SK-N-SH (cell line): ENCODE data around the gene MFSD2B. TPM values are rescaled to one million over a fixed set of nuclear protein-coding genes. Genes with fewer than 3 reads are reported as not detected.

ENCODE experiments used
- CTCF ChIA-PET: fragments of 300-600, 350-600 bp; formaldehyde crosslinking; extraction: SDS; loops from one replicate; lab custom pipeline; 2021; lab: Yijun Ruan, JAX
- POLR2A ChIA-PET: fragments of 350-600 bp; sonication (Branson Sonifier 250); formaldehyde crosslinking; extraction: SDS; loops from one replicate; lab custom pipeline; 2020; ENCODE audit warnings: antibody characterized with exemption, inconsistent platforms; lab: Yijun Ruan, JAX
- DNase-seq: peaks from one replicate; pipeline ENCODE4 v3.0.0; 2012
- H2AFZ ChIP-seq: fragments of 200-600 bp; sonication (generic); 2 replicates; pipeline ENCODE4 v1.8.1; 2016; ENCODE audit warnings: antibody characterized with exemption, mild to moderate bottlenecking, low read depth
- H3F3A ChIP-seq: fragments of 200-600 bp; sonication (generic); replicated peaks from 2 replicates; pipeline ENCODE3; 2016; ENCODE audit warnings: antibody characterized with exemption, mild to moderate bottlenecking; ENCODE audit not compliant: insufficient read depth
- H3K27ac ChIP-seq, 2 experiments: fragments of 200-500 bp in 1 of 2; fragments of 200-600 bp in 1 of 2; sonication (Bioruptor generic) in 1 of 2; sonication (generic), shearing (Covaris generic) in 1 of 2; 2 replicates each; pipeline versions ENCODE4 v1.5.1 to v1.6.1; 2014 to 2016; ENCODE audit warnings: low read depth in 2 of 2, inconsistent platforms in 1 of 2, low read length in 1 of 2, mild to moderate bottlenecking in 1 of 2, mixed read lengths in 1 of 2
- H3K27me3 ChIP-seq: fragments of 200-600 bp; sonication (generic), shearing (Covaris generic); 2 replicates; pipeline ENCODE4 v1.6.1; 2016; ENCODE audit warnings: mixed run types; ENCODE audit not compliant: insufficient read depth
- H3K36me3 ChIP-seq, 2 experiments: fragments of 200-500 bp in 1 of 2; fragments of 200-600 bp in 1 of 2; sonication (Bioruptor generic) in 1 of 2; sonication (generic) in 1 of 2; replicated peaks in 1 of 2; 2 replicates each; pipeline versions ENCODE3 to v1.5.1; 2014 to 2016; ENCODE audit warnings: low read length in 1 of 2, mild to moderate bottlenecking in 1 of 2; ENCODE audit not compliant: insufficient read depth in 2 of 2, control insufficient read depth in 1 of 2
- H3K4me1 ChIP-seq, 2 experiments: fragments of 200-500 bp in 1 of 2; fragments of 200-600 bp in 1 of 2; sonication (Bioruptor generic) in 1 of 2; sonication (generic), shearing (Covaris generic) in 1 of 2; 2 replicates each; pipeline versions ENCODE4 v1.5.1 to v1.6.1; 2014 to 2016; ENCODE audit warnings: low read depth in 1 of 2, low read length in 1 of 2, mixed run types in 1 of 2; ENCODE audit not compliant: insufficient read depth in 2 of 2, control insufficient read depth in 1 of 2
- H3K4me2 ChIP-seq: fragments of 200-600 bp; sonication (generic), shearing (Covaris generic); 2 replicates; pipeline ENCODE4 v1.6.1; 2017; ENCODE audit warnings: mixed run types
- H3K4me3 ChIP-seq, 2 experiments: fragments of 200-500 bp in 1 of 2; fragments of 200-600 bp in 1 of 2; sonication (Bioruptor generic) in 1 of 2; sonication (generic), shearing (Covaris generic) in 1 of 2; 2 replicates each; pipeline versions ENCODE4 v1.5.1 to v1.8.1; 2014 to 2016; ENCODE audit warnings: low read depth in 2 of 2, inconsistent platforms in 1 of 2, low read length in 1 of 2, mild to moderate bottlenecking in 1 of 2, mixed read lengths in 1 of 2, moderate library complexity in 1 of 2
- H3K79me2 ChIP-seq: fragments of 200-600 bp; sonication (generic); 2 replicates; pipeline ENCODE4 v1.8.1; 2017; ENCODE audit warnings: mild to moderate bottlenecking; ENCODE audit not compliant: insufficient read depth
- H3K9ac ChIP-seq: fragments of 200-600 bp; sonication (generic); 2 replicates; pipeline ENCODE4 v1.6.1; 2017; ENCODE audit warnings: mixed run types
- H3K9me2 ChIP-seq: fragments of 200-600 bp; sonication (generic); 2 replicates; pipeline ENCODE4 v1.6.1; 2017; ENCODE audit warnings: mixed run types
- H3K9me3 ChIP-seq: fragments of 200-600 bp; sonication (generic); 2 replicates; pipeline ENCODE4 v1.6.1; 2017; ENCODE audit warnings: mixed run types, mild to moderate bottlenecking, moderate library complexity
- H4K20me1 ChIP-seq: fragments of 200-600 bp; sonication (generic); 2 replicates; pipeline ENCODE4 v1.6.1; 2017; ENCODE audit warnings: mild to moderate bottlenecking, mixed run types; ENCODE audit not compliant: insufficient read depth
- ELF1 ChIP-seq: IDR thresholded peaks from 2 replicates; pipeline ENCODE4 v1.4.0; 2012
- EZH2phosphoT487 ChIP-seq: fragments of 200-600 bp; sonication (generic); IDR thresholded peaks from 2 replicates; pipeline ENCODE4 v1.6.1; 2017; ENCODE audit warnings: low read depth, mixed run types, mild to moderate bottlenecking, antibody characterized with exemption, moderate library complexity, borderline replicate concordance
- FOSL2 ChIP-seq: IDR thresholded peaks from 2 replicates; pipeline ENCODE4 v1.4.0; 2012; ENCODE audit warnings: low read depth, mild to moderate bottlenecking, moderate library complexity, borderline replicate concordance
- FOXM1 ChIP-seq: IDR thresholded peaks from 2 replicates; pipeline ENCODE4 v1.4.0; 2012; ENCODE audit warnings: low read depth, mild to moderate bottlenecking
- GABPA ChIP-seq: IDR thresholded peaks from 2 replicates; pipeline ENCODE4 v1.4.0; 2012; ENCODE audit warnings: low read depth, mild to moderate bottlenecking
- GATA2 ChIP-seq: sonication (generic); formaldehyde crosslinking; IDR thresholded peaks from 2 replicates; pipeline ENCODE4 v1.5.0; 2020; ENCODE audit warnings: mild to moderate bottlenecking, missing genetic modification reagents
- JUND ChIP-seq: IDR thresholded peaks from 2 replicates; pipeline ENCODE4 v1.4.0; 2012
- MXI1 ChIP-seq: IDR thresholded peaks from 2 replicates; pipeline ENCODE4 v1.6.1; 2012; ENCODE audit warnings: mild to moderate bottlenecking, low read depth, low read length, improper control_type of control experiment
- NFIC ChIP-seq: IDR thresholded peaks from 2 replicates; pipeline ENCODE4 v1.4.0; 2012; ENCODE audit warnings: borderline replicate concordance
- NRF1 ChIP-seq: IDR thresholded peaks from 2 replicates; pipeline ENCODE4 v1.6.1; 2012; ENCODE audit warnings: low read depth, mild to moderate bottlenecking, low read length
- RAD21 ChIP-seq: IDR thresholded peaks from 2 replicates; pipeline ENCODE4 v1.6.1; 2012; ENCODE audit warnings: mild to moderate bottlenecking, low read length
- RFX5 ChIP-seq: IDR thresholded peaks from 2 replicates; pipeline ENCODE4 v1.6.1; 2012; ENCODE audit warnings: mild to moderate bottlenecking, improper control_type of control experiment, low read length
- RXRA ChIP-seq: IDR thresholded peaks from 2 replicates; pipeline ENCODE4 v1.4.0; 2012; ENCODE audit warnings: low read depth, mild to moderate bottlenecking, borderline replicate concordance
- TCF12 ChIP-seq: IDR thresholded peaks from 2 replicates; pipeline ENCODE4 v1.4.0; 2012
- WGBS: methylation state at CpG from one replicate; pipeline ENCODE4 v1.1.6; 2017; ENCODE audit warnings: low lambda C conversion rate; 5-methylcytosine and 5-hydroxymethylcytosine counted together
- polyA plus RNA-seq, 3 experiments: library from polyadenylated mRNA; depleted of rRNA; stranded (reverse); fragments of >200 nt; gene quantifications; 2 replicates each; pipeline ENCODE4 v1.2.3, GENCODE V29; 2012
- TF ChIP-seq, protein P1 (sequence below): fragments of 150-350 bp; IDR thresholded peaks from 2 replicates; pipeline ENCODE4 v1.6.1; 2017; ENCODE audit warnings: antibody characterized with exemption, low read length, low read depth, borderline replicate concordance
- TF ChIP-seq, protein P2 (sequence below): fragments of 200-600 bp; sonication (generic); IDR thresholded peaks from 2 replicates; pipeline ENCODE4 v1.6.1; 2017; ENCODE audit warnings: antibody characterized with exemption, mild to moderate bottlenecking, moderate library complexity
- TF ChIP-seq, protein P3 (sequence below): IDR thresholded peaks from 2 replicates; pipeline ENCODE4 v1.4.0; 2012; ENCODE audit warnings: low read depth
- TF ChIP-seq, protein P4 (sequence below): IDR thresholded peaks from 2 replicates; pipeline ENCODE4 v1.6.1; 2012; ENCODE audit warnings: mild to moderate bottlenecking, low read depth, low read length, moderate library complexity
- TF ChIP-seq, protein P5 (sequence below): IDR thresholded peaks from 2 replicates; pipeline ENCODE4 v1.4.0; 2012; ENCODE audit warnings: low read depth, borderline replicate concordance

Gene MFSD2B
- polyA plus RNA-seq, 1 of the 3 experiments (the other 2 are of a cell fraction), result not detected

DNA sequence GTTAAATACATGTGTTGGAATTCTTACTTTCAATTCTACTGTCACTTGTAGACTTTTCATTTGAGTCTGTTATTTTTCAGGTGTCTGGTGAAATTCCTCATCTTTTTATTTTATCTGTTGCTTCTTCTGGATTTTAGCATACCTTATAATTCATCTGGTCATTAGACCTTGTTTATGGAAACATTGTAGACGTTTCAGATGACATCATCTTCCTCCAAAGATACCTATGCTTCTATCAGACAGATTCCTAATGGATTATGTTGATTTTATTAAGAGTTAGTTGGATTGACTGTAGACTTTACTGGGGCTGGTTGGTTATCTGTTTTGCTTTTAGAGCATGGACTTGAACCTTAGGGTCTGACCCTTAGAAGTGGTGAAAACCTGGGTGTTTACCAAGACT, 15.3 kb upstream of the MFSD2B start:
- no peaks in the 10 kb centered on the region for H3K9me3 ChIP-seq
- no peaks in the 10 kb centered on the region for H3K9me2 ChIP-seq
- no peak overlapping the region for H3K27ac ChIP-seq
- peaks cover 3 to 22% of the 10 kb centered on the region in 2 experiments for H3K36me3 ChIP-seq
- no peak overlapping the region for H3K4me2 ChIP-seq
- H3K79me2 ChIP-seq, result no peaks in the 10 kb centered on the region
- H3K4me3 ChIP-seq, result no peak overlapping the region
- H3K27me3 ChIP-seq, result no peaks in the 10 kb centered on the region
- DNase-seq, result no peak
- ChIA-PET POLR2A (no interaction called here), CTCF (interaction anchor here (1.2 kb wide), 1 partner anchor 90 kb away, joined by 3 read pairs; the partner anchor contains the start of gene TP53I3)
- H2AFZ ChIP-seq, result no peak overlapping the region
- no peak for TF ChIP-seq NRF1
- TF ChIP-seq ELF1, result no peak
- no peak for TF ChIP-seq MXI1
- TF ChIP-seq NFIC, result no peak
- TF ChIP-seq FOSL2, result no peak
- no peak for TF ChIP-seq TCF12
- no peak for TF ChIP-seq RXRA
- TF ChIP-seq EZH2phosphoT487, result no peak
- TF ChIP-seq JUND, result no peak
- TF ChIP-seq, protein P1, sequence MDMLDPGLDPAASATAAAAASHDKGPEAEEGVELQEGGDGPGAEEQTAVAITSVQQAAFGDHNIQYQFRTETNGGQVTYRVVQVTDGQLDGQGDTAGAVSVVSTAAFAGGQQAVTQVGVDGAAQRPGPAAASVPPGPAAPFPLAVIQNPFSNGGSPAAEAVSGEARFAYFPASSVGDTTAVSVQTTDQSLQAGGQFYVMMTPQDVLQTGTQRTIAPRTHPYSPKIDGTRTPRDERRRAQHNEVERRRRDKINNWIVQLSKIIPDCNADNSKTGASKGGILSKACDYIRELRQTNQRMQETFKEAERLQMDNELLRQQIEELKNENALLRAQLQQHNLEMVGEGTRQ, result no peak
- no peak for TF ChIP-seq RAD21
- TF ChIP-seq, protein P2, sequence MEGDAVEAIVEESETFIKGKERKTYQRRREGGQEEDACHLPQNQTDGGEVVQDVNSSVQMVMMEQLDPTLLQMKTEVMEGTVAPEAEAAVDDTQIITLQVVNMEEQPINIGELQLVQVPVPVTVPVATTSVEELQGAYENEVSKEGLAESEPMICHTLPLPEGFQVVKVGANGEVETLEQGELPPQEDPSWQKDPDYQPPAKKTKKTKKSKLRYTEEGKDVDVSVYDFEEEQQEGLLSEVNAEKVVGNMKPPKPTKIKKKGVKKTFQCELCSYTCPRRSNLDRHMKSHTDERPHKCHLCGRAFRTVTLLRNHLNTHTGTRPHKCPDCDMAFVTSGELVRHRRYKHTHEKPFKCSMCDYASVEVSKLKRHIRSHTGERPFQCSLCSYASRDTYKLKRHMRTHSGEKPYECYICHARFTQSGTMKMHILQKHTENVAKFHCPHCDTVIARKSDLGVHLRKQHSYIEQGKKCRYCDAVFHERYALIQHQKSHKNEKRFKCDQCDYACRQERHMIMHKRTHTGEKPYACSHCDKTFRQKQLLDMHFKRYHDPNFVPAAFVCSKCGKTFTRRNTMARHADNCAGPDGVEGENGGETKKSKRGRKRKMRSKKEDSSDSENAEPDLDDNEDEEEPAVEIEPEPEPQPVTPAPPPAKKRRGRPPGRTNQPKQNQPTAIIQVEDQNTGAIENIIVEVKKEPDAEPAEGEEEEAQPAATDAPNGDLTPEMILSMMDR, result no peak
- TF ChIP-seq RFX5, result no peak
- no peak for TF ChIP-seq GATA2 (CRISPR knock-in tag)
- TF ChIP-seq, protein P3, sequence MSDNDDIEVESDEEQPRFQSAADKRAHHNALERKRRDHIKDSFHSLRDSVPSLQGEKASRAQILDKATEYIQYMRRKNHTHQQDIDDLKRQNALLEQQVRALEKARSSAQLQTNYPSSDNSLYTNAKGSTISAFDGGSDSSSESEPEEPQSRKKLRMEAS, result no peak
- TF ChIP-seq, protein P4, sequence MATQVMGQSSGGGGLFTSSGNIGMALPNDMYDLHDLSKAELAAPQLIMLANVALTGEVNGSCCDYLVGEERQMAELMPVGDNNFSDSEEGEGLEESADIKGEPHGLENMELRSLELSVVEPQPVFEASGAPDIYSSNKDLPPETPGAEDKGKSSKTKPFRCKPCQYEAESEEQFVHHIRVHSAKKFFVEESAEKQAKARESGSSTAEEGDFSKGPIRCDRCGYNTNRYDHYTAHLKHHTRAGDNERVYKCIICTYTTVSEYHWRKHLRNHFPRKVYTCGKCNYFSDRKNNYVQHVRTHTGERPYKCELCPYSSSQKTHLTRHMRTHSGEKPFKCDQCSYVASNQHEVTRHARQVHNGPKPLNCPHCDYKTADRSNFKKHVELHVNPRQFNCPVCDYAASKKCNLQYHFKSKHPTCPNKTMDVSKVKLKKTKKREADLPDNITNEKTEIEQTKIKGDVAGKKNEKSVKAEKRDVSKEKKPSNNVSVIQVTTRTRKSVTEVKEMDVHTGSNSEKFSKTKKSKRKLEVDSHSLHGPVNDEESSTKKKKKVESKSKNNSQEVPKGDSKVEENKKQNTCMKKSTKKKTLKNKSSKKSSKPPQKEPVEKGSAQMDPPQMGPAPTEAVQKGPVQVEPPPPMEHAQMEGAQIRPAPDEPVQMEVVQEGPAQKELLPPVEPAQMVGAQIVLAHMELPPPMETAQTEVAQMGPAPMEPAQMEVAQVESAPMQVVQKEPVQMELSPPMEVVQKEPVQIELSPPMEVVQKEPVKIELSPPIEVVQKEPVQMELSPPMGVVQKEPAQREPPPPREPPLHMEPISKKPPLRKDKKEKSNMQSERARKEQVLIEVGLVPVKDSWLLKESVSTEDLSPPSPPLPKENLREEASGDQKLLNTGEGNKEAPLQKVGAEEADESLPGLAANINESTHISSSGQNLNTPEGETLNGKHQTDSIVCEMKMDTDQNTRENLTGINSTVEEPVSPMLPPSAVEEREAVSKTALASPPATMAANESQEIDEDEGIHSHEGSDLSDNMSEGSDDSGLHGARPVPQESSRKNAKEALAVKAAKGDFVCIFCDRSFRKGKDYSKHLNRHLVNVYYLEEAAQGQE, result no peak
- TF ChIP-seq FOXM1, result no peak
- TF ChIP-seq, protein P5, sequence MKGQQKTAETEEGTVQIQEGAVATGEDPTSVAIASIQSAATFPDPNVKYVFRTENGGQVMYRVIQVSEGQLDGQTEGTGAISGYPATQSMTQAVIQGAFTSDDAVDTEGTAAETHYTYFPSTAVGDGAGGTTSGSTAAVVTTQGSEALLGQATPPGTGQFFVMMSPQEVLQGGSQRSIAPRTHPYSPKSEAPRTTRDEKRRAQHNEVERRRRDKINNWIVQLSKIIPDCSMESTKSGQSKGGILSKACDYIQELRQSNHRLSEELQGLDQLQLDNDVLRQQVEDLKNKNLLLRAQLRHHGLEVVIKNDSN, result no peak
- no peak for TF ChIP-seq GABPA
- H3K4me1 ChIP-seq, result no peaks in the 10 kb centered on the region
- H3F3A ChIP-seq, result peaks cover 6% of the 10 kb centered on the region
- WGBS, result 64% methylated on average over 1 of the region's 1 CpG
- no peaks in the 10 kb centered on the region for H4K20me1 ChIP-seq
- H3K9ac ChIP-seq, result no peak overlapping the region
